Cardiac muscle cell (in vitro differentiated cells and primary cell): ENCODE results near the gene GALNT18. TPM values are rescaled to one million over a fixed set of nuclear protein-coding genes. Genes with fewer than 3 reads are reported as not detected.

Source experiments
- DNase-seq, 2 donors: peaks; one replicate each; pipeline versions ENCODE4 v3.0.0 to v3.0.0-alpha.2; 2010 to 2017; ENCODE audit warnings: low read depth in 1 of 2, low spot score in 1 of 2
- H3K27ac ChIP-seq: fragments of 200-600 bp; sonication (generic); 2 replicates; pipeline ENCODE4 v1.5.1; 2016
- H3K27me3 ChIP-seq: fragments of 200-600 bp; sonication (generic); 2 replicates; pipeline ENCODE4 v1.6.0; 2016; ENCODE audit warnings: control low read depth
- H3K36me3 ChIP-seq: fragments of 200-600 bp; sonication (generic); 2 replicates; pipeline ENCODE4 v1.5.1; 2016; ENCODE audit warnings: control low read depth
- H3K4me1 ChIP-seq: fragments of 200-600 bp; sonication (generic); 2 replicates; pipeline ENCODE4 v1.8.1; 2017; ENCODE audit warnings: low read depth, mild to moderate bottlenecking, mixed run types
- H3K4me3 ChIP-seq: fragments of 200-600 bp; sonication (generic); 2 replicates; pipeline ENCODE4 v1.5.1; 2016; ENCODE audit warnings: mild to moderate bottlenecking
- H3K9me3 ChIP-seq: fragments of 200-600 bp; sonication (generic); 2 replicates; pipeline ENCODE4 v1.5.1; 2017; ENCODE audit warnings: low read depth, mild to moderate bottlenecking, control low read depth
- polyA plus RNA-seq: library from polyadenylated mRNA; unstranded; fragments of >200 nt; fragmentation: Nextera tagmentation; extraction: Ambion mirVana; gene quantifications from 2 replicates; pipeline ENCODE4 v1.2.1, GENCODE V29; 2016
- total RNA-seq: library from RNA; depleted of rRNA; stranded (reverse); fragments of >200 nt; gene quantifications from 2 replicates; pipeline ENCODE4 v1.2.3, GENCODE V29; 2016
- TF ChIP-seq, protein P1 (sequence below): IDR thresholded peaks from 2 replicates; pipeline ENCODE4 v1.5.1; 2012; ENCODE audit warnings: low read depth, mild to moderate bottlenecking, low read length

Gene GALNT18
- total and polyA plus RNA-seq, 2 experiments from 2014 or later = 2.1 to 2.2 TPM

DNA sequence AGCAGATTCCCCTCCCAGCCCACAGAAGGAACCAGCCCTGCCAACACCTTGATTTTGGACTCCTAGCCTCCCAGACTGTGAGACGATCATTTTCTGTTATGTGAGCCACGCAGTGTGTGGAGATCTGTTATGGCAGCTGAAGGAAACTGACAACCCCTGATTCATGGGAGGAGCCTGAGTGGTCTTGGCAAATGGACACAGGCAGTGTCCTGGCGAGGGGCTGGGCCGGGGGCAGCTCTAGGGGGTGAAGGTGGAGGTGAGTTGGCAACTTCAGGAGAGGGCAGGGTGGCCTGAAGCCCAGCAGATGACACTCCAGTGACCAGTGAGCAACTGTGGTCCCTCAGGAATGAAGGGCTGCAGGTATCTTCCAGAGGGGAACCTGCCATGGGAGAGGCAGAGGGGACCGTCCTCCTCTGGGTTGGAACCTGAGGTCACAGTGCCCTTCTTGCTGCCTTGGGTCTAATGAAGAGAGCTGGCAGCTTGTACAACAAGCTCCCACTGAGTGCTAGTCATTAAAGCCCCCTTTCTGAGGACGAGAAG lies 351.5 kb downstream of the GALNT18 start:
- DNase-seq = no peak

DNA sequence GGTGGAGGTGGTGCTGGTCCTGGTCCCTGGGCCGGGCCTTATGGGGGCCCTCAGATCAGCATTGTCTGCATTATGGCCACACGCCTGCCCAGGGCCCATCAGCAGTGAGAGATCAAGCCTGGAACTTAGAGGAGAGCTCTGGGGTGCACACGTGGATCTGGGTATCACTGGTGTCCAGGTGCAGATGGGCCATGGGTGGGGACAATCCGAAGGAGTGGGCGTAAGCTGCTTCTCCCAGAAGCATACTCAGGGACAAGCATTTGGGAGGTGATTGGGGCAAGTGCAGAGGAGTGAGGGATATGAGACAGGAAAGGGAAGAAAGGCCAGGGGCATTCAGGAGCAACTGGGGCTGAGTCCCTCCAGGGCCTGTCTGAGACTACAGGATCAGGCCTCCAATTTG lies 353.1 kb downstream of the GALNT18 start:
- Histone ChIP-seq H3K27ac (no peak overlapping the region), H3K4me3 (no peak overlapping the region), H3K9me3 (no peaks in the 10 kb centered on the region), H3K4me1 (no peaks in the 10 kb centered on the region), H3K27me3 (peaks cover 22% of the 10 kb centered on the region), H3K36me3 (no peaks in the 10 kb centered on the region)
- DNase-seq = no peak
- TF ChIP-seq, protein P1, sequence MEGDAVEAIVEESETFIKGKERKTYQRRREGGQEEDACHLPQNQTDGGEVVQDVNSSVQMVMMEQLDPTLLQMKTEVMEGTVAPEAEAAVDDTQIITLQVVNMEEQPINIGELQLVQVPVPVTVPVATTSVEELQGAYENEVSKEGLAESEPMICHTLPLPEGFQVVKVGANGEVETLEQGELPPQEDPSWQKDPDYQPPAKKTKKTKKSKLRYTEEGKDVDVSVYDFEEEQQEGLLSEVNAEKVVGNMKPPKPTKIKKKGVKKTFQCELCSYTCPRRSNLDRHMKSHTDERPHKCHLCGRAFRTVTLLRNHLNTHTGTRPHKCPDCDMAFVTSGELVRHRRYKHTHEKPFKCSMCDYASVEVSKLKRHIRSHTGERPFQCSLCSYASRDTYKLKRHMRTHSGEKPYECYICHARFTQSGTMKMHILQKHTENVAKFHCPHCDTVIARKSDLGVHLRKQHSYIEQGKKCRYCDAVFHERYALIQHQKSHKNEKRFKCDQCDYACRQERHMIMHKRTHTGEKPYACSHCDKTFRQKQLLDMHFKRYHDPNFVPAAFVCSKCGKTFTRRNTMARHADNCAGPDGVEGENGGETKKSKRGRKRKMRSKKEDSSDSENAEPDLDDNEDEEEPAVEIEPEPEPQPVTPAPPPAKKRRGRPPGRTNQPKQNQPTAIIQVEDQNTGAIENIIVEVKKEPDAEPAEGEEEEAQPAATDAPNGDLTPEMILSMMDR = no peak

More for the DNA sequence above, 351.5 kb downstream of the GALNT18 start:
- Histone ChIP-seq H3K4me1 (no peaks in the 10 kb centered on the region), H3K36me3 (no peaks in the 10 kb centered on the region), H3K4me3 (no peak overlapping the region), H3K9me3 (no peaks in the 10 kb centered on the region), H3K27ac (no peak overlapping the region), H3K27me3 (peaks cover 22% of the 10 kb centered on the region)
- TF ChIP-seq, protein P1 = no peak

DNA sequence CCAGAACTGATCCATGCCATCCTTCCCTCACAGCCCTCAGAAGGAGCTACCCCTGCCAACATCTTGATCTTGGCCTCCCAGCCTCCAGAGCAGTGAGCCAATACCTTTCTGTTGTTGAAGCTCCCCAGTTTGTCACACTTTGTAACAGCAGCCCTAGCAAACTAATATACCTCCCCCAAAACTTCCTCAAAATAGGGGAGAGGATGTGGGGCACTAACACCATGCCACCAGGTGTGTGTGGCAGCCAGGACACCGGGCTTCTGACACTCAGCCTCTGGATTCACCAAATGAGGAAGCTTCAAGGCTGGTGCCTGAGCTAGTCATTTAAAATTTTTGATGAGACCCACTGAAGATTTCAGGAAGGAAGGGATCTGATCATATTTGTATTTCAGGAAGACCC lies 353.7 kb downstream of the GALNT18 start:
- Histone ChIP-seq H3K4me1 (no peaks in the 10 kb centered on the region), H3K27me3 (peaks cover 22% of the 10 kb centered on the region), H3K36me3 (no peaks in the 10 kb centered on the region), H3K4me3 (no peak overlapping the region), H3K27ac (no peak overlapping the region), H3K9me3 (no peaks in the 10 kb centered on the region)
- no peak for DNase-seq
- TF ChIP-seq, protein P1 = no peak

DNA sequence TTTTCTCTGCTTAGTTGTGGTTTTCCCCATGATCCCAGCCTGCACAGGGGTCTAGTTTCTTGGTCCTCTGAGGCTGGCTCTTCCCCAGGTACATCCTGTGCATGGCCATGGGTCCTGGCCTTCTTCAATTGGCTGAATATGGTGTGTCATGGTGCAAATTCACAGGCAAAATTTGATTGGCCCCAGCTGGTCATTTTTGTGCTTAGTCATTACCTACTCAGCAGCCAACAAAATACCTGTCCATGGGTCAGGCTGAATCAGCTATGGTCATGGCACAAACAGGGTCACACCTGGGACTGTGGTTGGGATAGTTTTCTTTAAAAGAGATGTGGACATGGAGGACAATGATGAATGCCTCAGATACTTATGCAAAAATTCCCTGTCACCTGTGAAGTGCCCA lies 354.5 kb downstream of the GALNT18 start:
- Histone ChIP-seq H3K27ac (no peak overlapping the region), H3K4me3 (no peak overlapping the region), H3K27me3 (peaks cover 16% of the 10 kb centered on the region), H3K9me3 (no peaks in the 10 kb centered on the region), H3K4me1 (no peaks in the 10 kb centered on the region), H3K36me3 (no peaks in the 10 kb centered on the region)
- TF ChIP-seq, protein P1 = no peak
- no peak for DNase-seq

DNA sequence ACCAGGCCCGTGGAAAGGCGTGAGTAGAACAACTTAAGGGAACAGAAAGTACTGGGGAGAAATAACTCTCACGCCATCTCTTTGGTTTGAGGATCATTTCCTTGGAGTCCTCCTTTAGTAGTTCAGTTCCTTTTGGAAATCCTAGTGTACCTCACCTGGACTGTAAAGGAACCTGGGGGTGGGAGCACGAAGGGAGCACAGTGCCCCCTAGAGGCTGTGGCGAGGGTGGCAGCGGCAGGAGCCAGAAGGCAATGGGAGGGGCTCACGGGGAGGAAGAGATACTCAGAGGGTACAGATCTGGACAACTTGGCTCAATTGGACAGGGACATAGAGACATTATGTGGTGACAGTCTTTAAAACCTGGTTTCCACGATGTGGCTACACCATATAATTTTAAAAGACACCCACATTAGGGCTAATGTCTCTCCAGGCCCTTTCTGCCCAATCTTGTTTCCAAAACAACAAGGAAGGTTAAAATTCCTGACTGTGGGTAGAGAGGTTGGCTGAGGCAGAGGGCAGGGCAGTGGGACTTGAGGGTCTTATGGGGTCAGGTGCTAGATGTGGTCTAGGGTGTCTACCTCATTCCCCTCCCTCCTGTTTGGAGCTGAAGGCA lies 355.7 kb downstream of the GALNT18 start:
- no peak overlapping the region for H3K27ac ChIP-seq
- H3K36me3 ChIP-seq = no peaks in the 10 kb centered on the region
- peak; percentile 26 to 56 for DNase-seq
- no peaks in the 10 kb centered on the region for H3K9me3 ChIP-seq
- H3K27me3 ChIP-seq = peaks cover 13% of the 10 kb centered on the region
- no peaks in the 10 kb centered on the region for H3K4me1 ChIP-seq
- H3K4me3 ChIP-seq = no peak overlapping the region
- TF ChIP-seq, protein P1 = peak; percentile 85
